GM04504 (cell line): ENCODE results near the gene GRPEL2.
"Not testable (repeated sequence)": the region's sequence is repeated elsewhere in the genome, so short reads cannot be mapped to it uniquely, and the experiment has no call there.

ENCODE experiments used
- DNase-seq: peaks from one replicate; pipeline ENCODE4 v3.0.0-alpha.2; 2012; ENCODE audit warnings: low read depth

GRPEL2 gene

GRCh38 chr5:149376711-149377447 is 31.6 kb downstream of the GRPEL2 start:
- DNase-seq = no peak

- no peak for DNase-seq
Observed at GRCh38 chr5:149378241-149378820, 33.0 kb downstream of the GRPEL2 start.

GRCh38 chr5:149379177-149379761 is 34.0 kb downstream of the GRPEL2 start, which contains the start of gene IL17B:
Gene IL17B, minus strand, starts transcription at chr5:149379292. Its CDS starts 67 bp downstream, at chr5:149379225.
- DNase-seq = no peak

- no peak for DNase-seq
Observed at GRCh38 chr5:149379818-149380374, 34.6 kb downstream of the GRPEL2 start.

GRCh38 chr5:149380466-149381121 is 35.3 kb downstream of the GRPEL2 start:
- no peak for DNase-seq

GRCh38 chr5:149381261-149381985 is 36.1 kb downstream of the GRPEL2 start:
- DNase-seq = no peak

- no peak for DNase-seq
Observed at GRCh38 chr5:149381986-149382338, 36.7 kb downstream of the GRPEL2 start.

GRCh38 chr5:149382517-149383220 is 37.4 kb downstream of the GRPEL2 start:
- no peak for DNase-seq

- DNase-seq = no peak
Observed at GRCh38 chr5:149383399-149383798, 38.1 kb downstream of the GRPEL2 start.

GRCh38 chr5:149386166-149386565 is 40.9 kb downstream of the GRPEL2 start:
- DNase-seq = no peak

GRCh38 chr5:149387081-149387631 is 41.9 kb downstream of the GRPEL2 start:
- peak; percentile 84 for DNase-seq

GRCh38 chr5:149387982-149388381 is 42.7 kb downstream of the GRPEL2 start:
- DNase-seq = peak; percentile 73

- no peak for DNase-seq
Observed at GRCh38 chr5:149388498-149389190, 43.3 kb downstream of the GRPEL2 start.

- no peak for DNase-seq
Observed at GRCh38 chr5:149389552-149390495, 44.5 kb downstream of the GRPEL2 start.

GRCh38 chr5:149391076-149391475 is 45.8 kb downstream of the GRPEL2 start:
- not testable (repeated sequence) for DNase-seq

GRCh38 chr5:149391524-149391923 is 46.2 kb downstream of the GRPEL2 start:
- no peak for DNase-seq

GRCh38 chr5:149392718-149393117 is 47.4 kb downstream of the GRPEL2 start:
- DNase-seq = no peak

GRCh38 chr5:149394996-149395395 is 49.7 kb downstream of the GRPEL2 start:
- not testable (repeated sequence) for DNase-seq

GRCh38 chr5:149397530-149397929 is 52.2 kb downstream of the GRPEL2 start:
- peak; percentile 98 for DNase-seq
